ENCODE data around the gene CALML5.

The CALML5 gene

DNA sequence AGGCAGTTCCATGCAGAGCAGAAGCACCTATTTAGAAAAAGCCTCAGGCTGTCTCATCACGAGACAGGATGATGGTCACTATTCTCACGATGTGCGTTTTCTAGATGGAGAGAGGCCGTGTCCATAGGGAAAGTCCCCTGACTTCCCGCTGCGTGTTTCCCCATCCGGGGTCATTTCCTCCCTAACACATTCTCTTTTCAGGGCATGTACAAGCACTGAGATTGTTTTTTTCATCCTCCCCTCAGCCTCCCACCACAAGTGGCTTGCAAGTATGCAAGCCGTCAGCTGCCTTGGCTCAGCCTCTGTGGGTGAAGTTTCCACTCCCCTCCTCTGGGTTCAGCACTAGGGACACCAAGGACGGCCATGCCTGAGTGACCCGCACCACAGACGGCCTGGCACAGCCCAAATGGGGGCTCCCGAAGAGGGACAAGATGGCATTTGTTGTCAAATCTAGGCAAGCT, 2.7 kb upstream of the CALML5 start:
- no peak for DNase-seq

GRCh38 chr10:5500910-5501309, 1.5 kb upstream of the CALML5 start:
- no peak for DNase-seq

DNA sequence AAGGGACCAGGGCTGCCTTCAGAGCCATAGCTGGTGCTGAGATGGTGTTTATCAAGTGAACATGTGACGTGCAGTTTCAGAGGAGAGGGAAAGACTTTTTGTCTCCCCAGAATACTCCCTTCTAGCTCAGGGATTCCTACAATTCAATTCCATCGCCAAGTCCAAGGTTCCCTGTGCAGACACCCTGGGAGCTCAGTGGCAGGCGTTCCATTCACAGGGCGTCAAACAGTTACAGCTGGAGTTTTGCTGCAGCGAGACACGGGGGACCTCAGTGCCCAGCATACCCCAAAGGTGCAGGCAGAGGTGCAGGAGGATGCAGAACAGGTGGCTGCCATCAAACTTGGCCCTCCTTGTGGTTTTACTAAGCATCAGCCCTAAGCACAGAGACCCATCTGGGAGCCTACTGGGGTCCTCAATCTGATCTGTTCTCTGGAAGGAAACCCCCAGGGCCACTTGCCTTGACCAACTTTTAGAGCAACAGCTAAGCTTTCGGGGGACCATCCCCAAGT, 846 bp upstream of the CALML5 start:
- DNase-seq: no peak

DNA sequence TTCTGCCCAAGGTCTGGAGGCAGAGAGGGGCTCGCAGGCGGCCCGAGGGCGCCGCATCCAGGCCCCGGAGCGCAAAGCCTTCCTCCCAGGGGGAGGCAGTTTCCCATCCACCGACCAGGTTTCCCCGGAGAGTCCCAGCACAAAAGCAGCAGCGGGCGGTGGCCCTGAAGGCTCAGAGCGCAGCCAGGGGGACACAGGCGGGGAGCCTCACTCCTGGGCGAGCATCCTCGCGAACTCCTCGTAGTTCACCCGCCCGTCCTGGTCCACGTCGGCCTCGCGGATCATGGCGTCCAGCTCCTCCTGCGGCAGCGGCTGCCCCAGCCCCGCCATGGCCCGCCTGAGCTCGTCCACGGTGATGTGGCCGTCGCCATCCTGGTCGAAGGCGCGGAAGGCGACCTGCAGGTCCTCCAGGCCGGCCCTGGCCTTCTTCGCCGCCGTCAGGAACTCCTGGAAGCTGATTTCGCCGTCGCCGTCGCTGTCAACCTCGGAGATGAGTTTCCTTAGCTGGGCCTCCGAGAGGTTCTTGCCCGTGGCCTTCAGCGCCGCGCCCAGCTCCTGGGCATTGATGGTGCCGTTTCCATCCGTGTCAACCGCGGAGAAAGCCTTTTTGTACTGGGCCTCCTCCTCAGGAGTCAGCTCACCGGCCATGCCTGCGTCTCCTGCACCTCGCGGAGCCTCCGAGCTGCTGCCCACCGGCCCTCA, 428 bp downstream of the CALML5 start:
- DNase-seq: no peak

DNA sequence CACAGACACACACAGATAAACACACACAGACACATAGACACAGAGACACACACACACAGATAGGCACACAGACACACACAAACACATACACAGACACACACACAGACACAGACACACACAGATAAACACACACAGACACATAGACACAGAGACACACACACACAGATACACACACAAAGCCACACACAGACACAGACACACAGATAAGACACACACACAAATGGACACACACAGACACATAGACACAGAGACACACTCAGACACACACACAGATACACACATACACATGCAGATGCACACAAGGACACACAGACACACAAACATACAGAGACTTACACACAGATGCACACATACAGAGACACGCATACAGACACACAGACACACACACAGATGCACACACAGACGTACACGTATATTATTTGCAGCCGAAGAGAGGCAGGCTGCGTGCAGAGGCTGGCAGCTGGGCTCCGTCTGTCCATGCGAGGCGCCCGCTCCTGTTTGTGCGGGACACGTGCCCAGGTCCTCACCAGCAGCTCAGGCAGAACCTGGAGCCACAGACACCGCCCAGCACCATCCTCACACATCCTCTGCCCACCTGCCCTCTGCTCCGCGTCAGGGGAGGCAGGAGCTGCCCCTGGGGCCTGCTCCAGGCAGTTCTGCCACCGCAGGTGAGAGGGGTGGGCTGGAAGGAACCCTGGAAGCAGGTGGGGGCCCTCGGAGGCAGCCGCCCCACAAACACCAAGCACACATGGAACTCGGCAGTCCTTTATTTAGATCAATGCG, 1.2 kb downstream of the CALML5 start:
- no peak for DNase-seq

GRCh38 chr10:5497289-5497688, 2.1 kb downstream of the CALML5 start:
- no peak for DNase-seq

DNA sequence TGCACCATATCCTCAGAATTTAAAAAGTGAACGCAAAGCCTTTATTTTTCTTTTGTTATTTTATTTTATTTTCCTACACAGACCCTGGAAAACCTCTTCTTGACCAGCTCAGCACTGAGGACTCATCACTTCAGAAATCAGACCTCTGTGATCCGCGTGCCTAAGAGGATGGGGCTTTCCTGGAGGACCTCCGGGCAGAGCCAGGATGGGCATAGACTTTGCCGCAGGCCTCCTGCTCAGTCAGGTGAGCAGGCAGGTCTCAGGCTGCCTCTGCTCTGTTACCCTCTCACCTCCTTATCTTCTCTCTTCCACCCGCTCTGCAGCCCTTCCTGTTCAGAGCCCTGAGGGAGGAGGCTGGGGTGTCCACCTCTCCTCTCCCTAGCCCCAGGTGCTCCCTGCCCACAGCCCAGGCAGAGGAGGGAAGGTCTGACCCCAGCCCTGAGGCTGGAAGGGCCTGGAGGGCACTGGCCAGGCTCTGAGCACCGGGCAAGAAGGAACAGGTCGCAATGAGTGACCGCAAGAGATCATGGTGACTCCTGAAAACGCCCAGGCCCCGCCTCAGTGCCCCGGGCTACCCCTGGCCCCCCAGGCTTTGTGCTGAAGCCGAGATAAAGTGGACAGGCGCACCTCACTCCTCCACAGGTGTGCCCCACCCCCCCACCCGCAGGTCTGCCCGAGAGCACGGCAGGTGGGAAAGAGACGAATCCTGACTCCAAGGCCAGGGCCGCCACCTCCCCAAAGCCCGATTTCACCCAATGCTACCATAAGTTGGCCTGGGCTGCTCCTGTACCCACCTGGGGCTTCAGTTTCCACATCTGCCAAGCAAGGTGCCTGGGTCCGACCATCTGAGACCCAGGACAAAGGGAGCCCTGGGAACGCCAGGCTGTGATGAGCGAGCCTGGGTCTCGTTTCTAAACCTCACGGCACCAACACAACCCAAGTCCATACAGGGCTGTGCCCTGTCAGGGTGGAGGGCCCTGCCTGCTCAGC, 2.8 kb downstream of the CALML5 start:
- no peak for DNase-seq

DNA sequence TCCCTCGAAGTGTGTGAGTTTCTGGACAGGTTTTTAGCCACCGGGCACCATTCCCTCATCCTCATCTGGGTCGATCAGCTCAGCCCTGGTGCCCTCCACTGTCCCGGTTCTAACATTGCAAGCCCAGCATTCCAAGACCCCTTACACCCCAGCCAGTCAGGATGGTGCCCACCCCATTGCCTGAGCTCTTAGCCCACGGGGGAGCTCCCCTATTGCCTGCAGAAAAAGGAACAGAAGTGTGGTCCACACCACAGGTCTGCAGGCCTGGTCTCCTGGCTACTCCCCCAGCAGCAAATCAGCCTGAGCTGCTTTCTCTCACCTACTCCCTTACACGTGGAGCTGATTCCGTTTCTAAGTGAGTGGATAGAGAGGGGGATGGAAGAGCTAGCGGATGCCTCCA, 4.8 kb downstream of the CALML5 start:
- no peak for DNase-seq

GRCh38 chr10:5493691-5494090, 5.7 kb downstream of the CALML5 start:
- DNase-seq: no peak

DNA sequence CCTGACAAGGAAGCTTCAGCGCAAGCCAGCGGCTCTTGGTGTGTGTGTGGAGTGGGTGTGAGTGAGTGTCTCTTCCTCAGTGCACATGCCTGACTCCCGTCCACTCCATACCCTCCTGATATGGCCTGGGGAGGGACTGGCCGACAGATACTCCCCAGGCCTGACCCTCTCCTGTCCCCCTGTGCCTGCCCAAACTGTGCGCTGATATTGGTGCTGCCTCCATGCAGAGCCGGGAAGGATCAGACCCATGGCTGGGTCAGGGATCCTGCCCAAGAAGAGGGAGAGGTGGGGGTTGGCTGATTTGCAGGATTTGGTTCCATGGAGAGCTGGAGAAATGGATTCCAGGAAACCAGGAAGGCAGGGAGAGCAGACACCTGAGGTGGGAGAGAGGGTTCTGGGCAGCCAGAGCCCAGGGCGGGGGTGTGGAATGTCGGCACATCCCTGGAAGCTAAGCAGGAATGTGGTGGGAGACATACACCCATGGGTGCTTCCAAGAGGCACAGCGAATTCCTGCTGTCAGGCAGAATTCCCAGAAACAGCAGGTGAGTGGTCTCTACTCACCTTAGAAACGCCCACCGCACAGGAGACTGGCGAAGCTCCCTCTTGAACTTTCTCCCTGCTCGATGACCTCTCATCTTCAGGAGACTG, 6.3 kb downstream of the CALML5 start:
- DNase-seq: no peak

GRCh38 chr10:5492322-5492855, 7.0 kb downstream of the CALML5 start:
- DNase-seq: no peak

GRCh38 chr10:5491477-5491876, 7.9 kb downstream of the CALML5 start:
- DNase-seq: no peak

DNA sequence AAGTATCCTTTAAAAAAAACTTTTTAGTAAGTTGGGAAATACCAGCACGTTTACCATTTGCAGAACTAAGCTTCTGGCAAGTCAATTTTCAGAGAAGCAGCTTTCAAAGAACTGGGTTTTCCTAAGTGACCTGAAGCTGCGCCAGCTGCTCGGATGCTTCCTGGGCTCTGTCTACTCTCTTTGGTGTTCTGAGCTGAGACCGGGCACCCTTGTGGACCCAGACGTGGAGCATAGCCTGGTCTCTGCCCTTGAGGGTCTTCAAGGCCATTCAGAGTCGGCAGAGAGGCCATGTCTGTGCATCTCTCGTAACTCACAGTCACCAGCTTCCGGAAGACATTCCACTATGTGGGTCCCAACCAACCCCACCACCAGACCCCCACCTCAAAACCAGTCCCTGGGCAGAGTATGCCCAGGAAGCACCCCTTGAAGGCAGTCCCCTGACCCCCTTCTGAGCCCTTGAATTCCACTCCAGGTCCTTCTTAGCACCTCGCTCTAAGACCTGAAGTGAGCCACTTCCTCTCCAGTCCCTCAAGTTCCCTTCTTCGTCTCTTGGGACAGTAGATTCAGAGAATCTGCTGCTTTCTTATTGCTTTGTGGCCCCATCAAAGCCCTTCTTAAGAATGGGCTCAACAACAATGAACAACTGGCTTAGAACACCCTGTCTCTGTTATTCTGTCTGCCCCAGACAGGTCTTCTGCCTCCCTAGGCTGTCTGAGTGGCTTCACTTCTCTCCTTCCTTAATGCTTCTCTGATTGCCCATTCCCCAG, 8.5 kb downstream of the CALML5 start:
- DNase-seq: no peak

GRCh38 chr10:5490032-5490431, 9.3 kb downstream of the CALML5 start:
- no peak for DNase-seq

- no peak for DNase-seq
These were observed 10.9 kb downstream of the CALML5 start for GRCh38 chr10:5488272-5489161.

GRCh38 chr10:5486853-5487235, 12.5 kb downstream of the CALML5 start:
- no peak for DNase-seq

- DNase-seq: no peak
These were observed 13.2 kb downstream of the CALML5 start for GRCh38 chr10:5485948-5486852.

GRCh38 chr10:5485290-5485689, 14.1 kb downstream of the CALML5 start:
- no peak for DNase-seq
